ENCODE results near the gene CLCN1.

CLCN1 gene

DNA sequence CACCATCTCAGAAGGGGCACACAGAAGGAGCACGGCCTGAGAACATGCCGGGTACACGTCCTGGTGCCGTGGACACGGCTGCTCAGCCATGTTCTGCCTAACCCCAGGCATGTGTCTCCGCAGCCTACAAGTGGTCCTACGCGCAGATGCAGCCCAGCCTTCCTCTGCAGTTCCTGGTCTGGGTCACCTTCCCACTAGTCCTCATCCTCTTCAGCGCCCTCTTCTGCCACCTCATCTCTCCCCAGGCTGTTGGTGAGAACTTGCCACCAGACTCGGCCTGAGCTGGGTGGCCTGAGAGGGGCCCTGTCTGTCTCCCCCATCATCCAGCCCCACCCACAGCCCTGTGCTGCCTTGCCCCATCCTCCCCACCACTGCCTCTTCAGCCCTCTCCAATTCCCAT is 5.3 kb downstream of the CLCN1 start:
- Histone ChIP-seq H3K4me3 (ENCODE audit: low read length, poor library complexity, severe bottlenecking) (no peak overlapping the region), H3K36me3 (ENCODE audit: insufficient read depth, low read length) (no peaks in the 10 kb centered on the region), H3K9ac (ENCODE audit: low read depth, low read length, poor library complexity, severe bottlenecking) (no peak overlapping the region), H2AFZ (ENCODE audit: low read length) (no peak overlapping the region), H3K4me1 (ENCODE audit: insufficient read depth, low read length, poor library complexity, severe bottlenecking) (no peaks in the 10 kb centered on the region), H3K9me2 (replicated peaks; ENCODE audit: low read depth, low read length) (no peaks in the 10 kb centered on the region), H4K20me1 (ENCODE audit: insufficient read depth, low read length, poor library complexity, severe bottlenecking) (no peaks in the 10 kb centered on the region), H3F3A (ENCODE audit: low read depth) (no peaks in the 10 kb centered on the region), H3K27me3 (ENCODE audit: insufficient read depth, low read length, poor library complexity, severe bottlenecking) (no peaks in the 10 kb centered on the region), H3K9me3 (ENCODE audit: insufficient read depth, low read depth, low read length) (no peaks in the 10 kb centered on the region), H3K4me2 (ENCODE audit: low read depth, low read length, poor library complexity, severe bottlenecking) (no peak overlapping the region), H3K79me2 (ENCODE audit: insufficient read depth, low read length) (no peaks in the 10 kb centered on the region)
- no peak for TF ChIP-seq EZH2phosphoT487 (IDR thresholded peaks at IDR 0.05; ENCODE audit: borderline replicate concordance)
- TF ChIP-seq, protein P1, sequence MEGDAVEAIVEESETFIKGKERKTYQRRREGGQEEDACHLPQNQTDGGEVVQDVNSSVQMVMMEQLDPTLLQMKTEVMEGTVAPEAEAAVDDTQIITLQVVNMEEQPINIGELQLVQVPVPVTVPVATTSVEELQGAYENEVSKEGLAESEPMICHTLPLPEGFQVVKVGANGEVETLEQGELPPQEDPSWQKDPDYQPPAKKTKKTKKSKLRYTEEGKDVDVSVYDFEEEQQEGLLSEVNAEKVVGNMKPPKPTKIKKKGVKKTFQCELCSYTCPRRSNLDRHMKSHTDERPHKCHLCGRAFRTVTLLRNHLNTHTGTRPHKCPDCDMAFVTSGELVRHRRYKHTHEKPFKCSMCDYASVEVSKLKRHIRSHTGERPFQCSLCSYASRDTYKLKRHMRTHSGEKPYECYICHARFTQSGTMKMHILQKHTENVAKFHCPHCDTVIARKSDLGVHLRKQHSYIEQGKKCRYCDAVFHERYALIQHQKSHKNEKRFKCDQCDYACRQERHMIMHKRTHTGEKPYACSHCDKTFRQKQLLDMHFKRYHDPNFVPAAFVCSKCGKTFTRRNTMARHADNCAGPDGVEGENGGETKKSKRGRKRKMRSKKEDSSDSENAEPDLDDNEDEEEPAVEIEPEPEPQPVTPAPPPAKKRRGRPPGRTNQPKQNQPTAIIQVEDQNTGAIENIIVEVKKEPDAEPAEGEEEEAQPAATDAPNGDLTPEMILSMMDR (conservative IDR thresholded peaks at IDR 0.05; ENCODE audit: low read length) = no peak

DNA sequence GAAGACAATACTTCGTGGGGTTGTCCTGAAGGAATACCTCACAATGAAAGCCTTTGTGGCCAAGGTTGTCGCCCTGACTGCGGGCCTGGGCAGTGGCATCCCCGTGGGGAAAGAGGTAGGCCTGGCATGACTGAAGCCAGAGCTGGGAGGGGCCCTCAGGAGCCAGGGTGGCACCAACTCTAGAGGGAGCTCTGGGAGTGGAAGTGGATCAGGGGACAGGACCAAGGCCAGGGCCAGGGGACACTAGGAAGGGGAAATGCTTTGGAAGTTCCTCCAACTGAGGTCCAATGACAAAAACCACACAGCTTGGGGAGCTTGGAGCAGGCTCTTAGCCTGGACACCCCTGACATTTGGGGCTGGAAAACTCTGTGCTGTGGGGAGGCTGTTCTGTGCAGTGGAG is 5.8 kb downstream of the CLCN1 start:
- no peak overlapping the region for H3K9ac ChIP-seq (ENCODE audit: low read depth, low read length, poor library complexity, severe bottlenecking)
- H3K27me3 ChIP-seq (ENCODE audit: insufficient read depth, low read length, poor library complexity, severe bottlenecking) = no peaks in the 10 kb centered on the region
- no peaks in the 10 kb centered on the region for H3K79me2 ChIP-seq (ENCODE audit: insufficient read depth, low read length)
- H3K9me2 ChIP-seq (replicated peaks; ENCODE audit: low read depth, low read length) = no peaks in the 10 kb centered on the region
- no peak overlapping the region for H2AFZ ChIP-seq (ENCODE audit: low read length)
- H3K36me3 ChIP-seq (ENCODE audit: insufficient read depth, low read length) = no peaks in the 10 kb centered on the region
- no peaks in the 10 kb centered on the region for H4K20me1 ChIP-seq (ENCODE audit: insufficient read depth, low read length, poor library complexity, severe bottlenecking)
- H3K4me3 ChIP-seq (ENCODE audit: low read length, poor library complexity, severe bottlenecking) = no peak overlapping the region
- H3K4me1 ChIP-seq (ENCODE audit: insufficient read depth, low read length, poor library complexity, severe bottlenecking) = no peaks in the 10 kb centered on the region
- H3K9me3 ChIP-seq (ENCODE audit: insufficient read depth, low read depth, low read length) = no peaks in the 10 kb centered on the region
- H3F3A ChIP-seq (ENCODE audit: low read depth) = no peaks in the 10 kb centered on the region
- no peak overlapping the region for H3K4me2 ChIP-seq (ENCODE audit: low read depth, low read length, poor library complexity, severe bottlenecking)
- TF ChIP-seq EZH2phosphoT487 (IDR thresholded peaks at IDR 0.05; ENCODE audit: borderline replicate concordance) = no peak
- TF ChIP-seq, protein P1 (conservative IDR thresholded peaks at IDR 0.05; ENCODE audit: low read length) = peak; percentile 51

DNA sequence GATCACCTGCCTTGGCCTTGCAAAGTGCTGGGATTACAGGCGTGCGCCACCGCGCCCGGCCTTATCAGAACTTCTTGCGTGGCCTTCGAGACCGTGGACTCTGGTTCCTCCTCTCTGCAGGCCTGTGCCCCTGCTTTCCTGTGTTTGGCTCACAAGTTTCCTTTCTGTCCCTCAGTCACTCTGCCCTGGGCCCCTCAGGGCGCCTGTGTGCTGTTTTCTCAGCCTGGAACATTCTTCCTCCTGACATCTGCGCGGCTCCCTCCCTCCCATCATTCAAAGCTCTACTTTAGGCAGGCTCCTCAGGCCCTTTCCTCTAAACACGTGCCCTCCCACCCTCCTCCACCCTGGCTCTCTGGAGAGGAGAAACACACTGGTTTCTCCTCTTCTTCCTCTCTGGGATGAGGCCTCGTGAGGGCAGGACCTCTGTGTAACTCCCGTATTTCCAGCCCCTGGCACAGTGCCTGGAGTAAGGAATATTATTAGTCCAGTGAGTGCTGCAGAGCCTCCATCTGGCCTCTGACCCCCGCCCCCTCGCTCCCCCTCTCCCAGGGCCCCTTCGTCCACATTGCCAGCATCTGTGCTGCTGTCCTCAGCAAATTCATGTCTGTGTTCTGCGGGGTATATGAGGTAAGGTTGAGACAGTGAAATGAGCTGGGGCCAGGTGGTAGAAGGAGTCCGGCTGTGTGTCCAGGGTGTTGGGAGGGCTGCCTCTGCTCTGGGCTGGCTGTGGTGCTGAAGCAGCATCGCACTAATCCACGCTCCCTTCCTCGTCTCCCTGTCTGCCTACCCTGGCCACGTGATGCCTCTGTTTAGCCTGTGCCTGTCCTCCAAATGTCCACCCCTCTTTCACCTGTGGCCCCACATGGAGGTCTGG is 7.1 kb downstream of the CLCN1 start:
- Histone ChIP-seq H3K4me3 (ENCODE audit: low read length, poor library complexity, severe bottlenecking) (no peak overlapping the region), H2AFZ (ENCODE audit: low read length) (no peak overlapping the region), H3F3A (ENCODE audit: low read depth) (no peaks in the 10 kb centered on the region)

More for the DNA sequence above, 7.1 kb downstream of the CLCN1 start:
- Histone ChIP-seq H3K9me3 (ENCODE audit: insufficient read depth, low read depth, low read length) (no peaks in the 10 kb centered on the region), H3K4me1 (ENCODE audit: insufficient read depth, low read length, poor library complexity, severe bottlenecking) (no peaks in the 10 kb centered on the region), H4K20me1 (ENCODE audit: insufficient read depth, low read length, poor library complexity, severe bottlenecking) (no peaks in the 10 kb centered on the region), H3K27me3 (ENCODE audit: insufficient read depth, low read length, poor library complexity, severe bottlenecking) (no peaks in the 10 kb centered on the region), H3K79me2 (ENCODE audit: insufficient read depth, low read length) (no peaks in the 10 kb centered on the region), H3K4me2 (ENCODE audit: low read depth, low read length, poor library complexity, severe bottlenecking) (no peak overlapping the region), H3K36me3 (ENCODE audit: insufficient read depth, low read length) (no peaks in the 10 kb centered on the region), H3K9ac (ENCODE audit: low read depth, low read length, poor library complexity, severe bottlenecking) (no peak overlapping the region), H3K9me2 (replicated peaks; ENCODE audit: low read depth, low read length) (no peaks in the 10 kb centered on the region)
- no peak for TF ChIP-seq EZH2phosphoT487 (IDR thresholded peaks at IDR 0.05; ENCODE audit: borderline replicate concordance)
- TF ChIP-seq, protein P1 (conservative IDR thresholded peaks at IDR 0.05; ENCODE audit: low read length) = no peak
